GM12873 (cell line): ENCODE data around the gene LARP4B.

Experiments
- TF ChIP-seq, protein P1 (sequence below): IDR thresholded peaks from 2 replicates; pipeline ENCODE4 v1.5.1; 2012; ENCODE audit warnings: low read depth, mild to moderate bottlenecking, moderate library complexity, low read length, control low read depth; ENCODE audit not compliant: insufficient read depth; ENCODE audit errors: missing control alignments

The LARP4B gene

DNA sequence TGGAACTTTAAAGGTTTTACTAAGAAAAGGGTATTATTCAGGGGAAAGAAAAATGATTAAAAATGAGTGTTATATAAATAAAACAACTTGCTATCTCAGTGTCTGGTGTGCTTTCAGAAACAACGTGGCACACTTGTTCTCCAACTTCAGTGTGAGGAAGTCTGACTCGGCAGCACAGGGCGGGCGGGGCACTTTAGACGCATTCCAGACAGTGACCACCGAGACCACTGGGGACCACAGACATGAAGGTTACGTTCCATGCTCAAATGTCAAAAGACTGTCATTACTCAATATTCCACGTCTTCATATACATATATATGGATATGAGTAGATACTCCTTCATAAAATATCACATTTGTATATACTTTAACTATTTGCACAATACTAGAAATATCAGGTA lies 87.0 kb downstream of the LARP4B start:
- TF ChIP-seq, protein P1, sequence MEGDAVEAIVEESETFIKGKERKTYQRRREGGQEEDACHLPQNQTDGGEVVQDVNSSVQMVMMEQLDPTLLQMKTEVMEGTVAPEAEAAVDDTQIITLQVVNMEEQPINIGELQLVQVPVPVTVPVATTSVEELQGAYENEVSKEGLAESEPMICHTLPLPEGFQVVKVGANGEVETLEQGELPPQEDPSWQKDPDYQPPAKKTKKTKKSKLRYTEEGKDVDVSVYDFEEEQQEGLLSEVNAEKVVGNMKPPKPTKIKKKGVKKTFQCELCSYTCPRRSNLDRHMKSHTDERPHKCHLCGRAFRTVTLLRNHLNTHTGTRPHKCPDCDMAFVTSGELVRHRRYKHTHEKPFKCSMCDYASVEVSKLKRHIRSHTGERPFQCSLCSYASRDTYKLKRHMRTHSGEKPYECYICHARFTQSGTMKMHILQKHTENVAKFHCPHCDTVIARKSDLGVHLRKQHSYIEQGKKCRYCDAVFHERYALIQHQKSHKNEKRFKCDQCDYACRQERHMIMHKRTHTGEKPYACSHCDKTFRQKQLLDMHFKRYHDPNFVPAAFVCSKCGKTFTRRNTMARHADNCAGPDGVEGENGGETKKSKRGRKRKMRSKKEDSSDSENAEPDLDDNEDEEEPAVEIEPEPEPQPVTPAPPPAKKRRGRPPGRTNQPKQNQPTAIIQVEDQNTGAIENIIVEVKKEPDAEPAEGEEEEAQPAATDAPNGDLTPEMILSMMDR: no peak

DNA sequence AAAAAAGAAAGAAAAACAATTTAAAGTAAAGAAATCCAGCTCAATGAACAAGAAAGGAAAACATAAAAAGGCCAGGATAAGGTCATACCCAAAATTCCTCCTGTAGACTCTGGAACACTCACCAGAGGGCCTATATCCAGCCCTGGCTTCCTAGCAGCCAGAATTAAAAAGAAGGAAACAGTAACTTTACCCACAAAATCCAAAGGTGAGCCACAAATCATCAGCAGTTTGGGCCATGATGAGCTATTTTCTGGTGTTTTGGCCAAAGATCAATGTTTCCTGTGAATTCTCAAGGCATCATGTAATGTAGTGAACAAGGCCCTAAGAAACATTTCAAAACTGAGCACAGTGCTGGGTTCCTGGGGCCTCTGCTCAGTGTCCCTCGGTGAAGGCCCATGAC lies 87.8 kb downstream of the LARP4B start:
- TF ChIP-seq, protein P1: no peak

- TF ChIP-seq, protein P1: no peak
Measured at GRCh38 chr10:842795-843194, 88.7 kb downstream of the LARP4B start.

GRCh38 chr10:841535-841934 lies 90.0 kb downstream of the LARP4B start:
- TF ChIP-seq, protein P1: no peak

GRCh38 chr10:839550-840205 lies 91.8 kb downstream of the LARP4B start:
- TF ChIP-seq, protein P1: no peak

- TF ChIP-seq, protein P1: no peak
Measured at GRCh38 chr10:836782-837181, 94.7 kb downstream of the LARP4B start.

GRCh38 chr10:834493-834892 lies 97.0 kb downstream of the LARP4B start:
- TF ChIP-seq, protein P1: no peak
